ENCODE results near the gene TMPRSS11D.

Gene TMPRSS11D

GRCh38 chr4:67884701-67885100 lies 899 bp upstream of the TMPRSS11D start:
- DNase-seq, result no peak

- no peak for DNase-seq
Observed at GRCh38 chr4:67883458-67883857, 344 bp downstream of the TMPRSS11D start.

GRCh38 chr4:67880866-67881610 lies 2.8 kb downstream of the TMPRSS11D start:
- DNase-seq, result no peak

GRCh38 chr4:67879486-67879885 lies 4.3 kb downstream of the TMPRSS11D start:
- no peak for DNase-seq

GRCh38 chr4:67877086-67877485 lies 6.7 kb downstream of the TMPRSS11D start:
- no peak for DNase-seq

- no peak for DNase-seq
Observed at GRCh38 chr4:67874986-67875385, 8.8 kb downstream of the TMPRSS11D start.

- no peak for DNase-seq
Observed at GRCh38 chr4:67873116-67873515, 10.7 kb downstream of the TMPRSS11D start.

- DNase-seq, result no peak
Observed at GRCh38 chr4:67871867-67872266, 11.9 kb downstream of the TMPRSS11D start.

- DNase-seq, result no peak
Observed at GRCh38 chr4:67869580-67870190, 14.1 kb downstream of the TMPRSS11D start.

GRCh38 chr4:67861513-67861912 lies 22.3 kb downstream of the TMPRSS11D start:
- DNase-seq, result no peak

GRCh38 chr4:67853336-67853735 lies 30.5 kb downstream of the TMPRSS11D start:
- no peak for DNase-seq

- DNase-seq, result no peak
Observed at GRCh38 chr4:67820903-67821302, 62.9 kb downstream of the TMPRSS11D start.

- DNase-seq, result no peak
Observed at GRCh38 chr4:67810011-67810410, 73.8 kb downstream of the TMPRSS11D start.

GRCh38 chr4:67809502-67809901 lies 74.3 kb downstream of the TMPRSS11D start:
- no peak for DNase-seq

- DNase-seq, result no peak
Observed at GRCh38 chr4:67796810-67797209, 87.0 kb downstream of the TMPRSS11D start.

- DNase-seq, result no peak
Observed at GRCh38 chr4:67790721-67791120, 93.1 kb downstream of the TMPRSS11D start.

- no peak for DNase-seq
Observed at GRCh38 chr4:67787311-67787710, 96.5 kb downstream of the TMPRSS11D start.

- no peak for DNase-seq
Observed at GRCh38 chr4:67785528-67785927, 98.3 kb downstream of the TMPRSS11D start.

- no peak for DNase-seq
Observed at GRCh38 chr4:67779631-67780030, 104.2 kb downstream of the TMPRSS11D start.

GRCh38 chr4:67776746-67777145 lies 107.1 kb downstream of the TMPRSS11D start:
- no peak for DNase-seq

All from stimulated activated CD4-positive, alpha-beta T cell treated with anti-CD3 and anti-CD28 coated beads, Interleukin-4, amount 100 ng/mL, for 1 hour (primary cell).